HepG2 (cell line): ENCODE data around the gene GNB3. TPM values are rescaled to one million over a fixed set of nuclear protein-coding genes. Genes with fewer than 3 reads are reported as not detected.

ENCODE experiments used
- NFRKB ChIP-seq: fragments of 450-650 bp; IDR thresholded peaks from 2 replicates; pipeline ENCODE4 v1.6.1; 2017
- PHF8 ChIP-seq: sonication (generic); formaldehyde crosslinking; IDR thresholded peaks from 2 replicates; pipeline ENCODE4 v1.5.0; 2020; ENCODE audit warnings: missing genetic modification reagents
- ZBTB4 ChIP-seq: sonication (generic); formaldehyde crosslinking; IDR thresholded peaks from 2 replicates; pipeline ENCODE4 v1.4.0; 2020; ENCODE audit warnings: missing genetic modification reagents, mild to moderate bottlenecking, borderline replicate concordance
- ZFP36L1 ChIP-seq: sonication (generic); formaldehyde crosslinking; IDR thresholded peaks from 2 replicates; pipeline ENCODE4 v1.8.0; 2022; ENCODE audit warnings: mild to moderate bottlenecking, missing genetic modification reagents, moderate library complexity
- ZNF577 ChIP-seq: sonication (generic); formaldehyde crosslinking; IDR thresholded peaks from 2 replicates; pipeline ENCODE4 v1.4.0; 2020; ENCODE audit warnings: mild to moderate bottlenecking, low read depth, missing genetic modification reagents, borderline replicate concordance
- ZNF646 ChIP-seq: sonication (generic); formaldehyde crosslinking; IDR thresholded peaks from 2 replicates; pipeline ENCODE4 v1.9.0; 2021; ENCODE audit warnings: mild to moderate bottlenecking, missing genetic modification reagents
- polyA plus RNA-seq, 8 experiments: library from polyadenylated mRNA; depleted of rRNA in 3 of 8; stranded (reverse) in 7 of 8; unstranded in 1 of 8; fragments of >200 nt; fragmentation: Illumina TruSeq in 4 of 8; extraction: Trizol in 4 of 8; gene quantifications; 2 replicates each; pipeline versions ENCODE4 v1.2.1 to v1.2.3, GENCODE V29; 2011 to 2016; ENCODE audit warnings: low read depth in 4 of 8, missing spikeins in 1 of 8, mixed read lengths in 1 of 8; ENCODE audit not compliant: insufficient read depth in 1 of 8
- total RNA-seq, 5 experiments: library from RNA; depleted of rRNA; stranded (reverse); fragments of >200 nt; fragmentation: Illumina TruSeq; extraction: Trizol; gene quantifications; 2 replicates each; pipeline ENCODE4 v1.2.3, GENCODE V29; 2016; ENCODE audit warnings: low read depth in 1 of 5

GNB3 gene
- total and polyA plus RNA-seq, 2 of the 13 experiments (the other 11 are each of a cell fraction or from before 2014, with no cell fraction given): 1.3 to 3.6 TPM

GRCh38 chr12:6890789-6891645 is 50.3 kb downstream of the GNB3 start (continued):
- TF ChIP-seq ZNF646 (no peak), ZNF577 (no peak), PHF8 (CRISPR knock-in tag) (peak; percentile 69), NFRKB (no peak), ZBTB4 (CRISPR knock-in tag) (no peak; the same call in 1 of the 2 replicates), ZFP36L1 (CRISPR knock-in tag) (peak; percentile 89)
